Hematopoietic multipotent progenitor cell treated with erythropoietin and hydrocortisone succinate and interleukin-3 and kit ligand, for 15 days (in vitro differentiated cells): ENCODE results near the gene HOXA13.

Source experiments
- DNase-seq: peaks from one replicate; pipeline ENCODE4 v3.0.0-alpha.2; 2015; ENCODE audit warnings: low spot score

The HOXA13 gene

GRCh38 chr7:27207348-27207985, 7.6 kb upstream of the HOXA13 start:
- no peak for DNase-seq

GRCh38 chr7:27205325-27206280, 5.7 kb upstream of the HOXA13 start:
- no peak for DNase-seq

- no peak for DNase-seq
Measured at GRCh38 chr7:27204851-27205322, 5.0 kb upstream of the HOXA13 start.

- DNase-seq = no peak
Measured at GRCh38 chr7:27203964-27204594, 4.2 kb upstream of the HOXA13 start.

- DNase-seq = no peak
Measured at GRCh38 chr7:27203365-27203953, 3.6 kb upstream of the HOXA13 start.

GRCh38 chr7:27202862-27203134, 2.9 kb upstream of the HOXA13 start:
- DNase-seq = no peak

GRCh38 chr7:27202018-27202861, 2.3 kb upstream of the HOXA13 start:
- no peak for DNase-seq

GRCh38 chr7:27201580-27202017, 1.7 kb upstream of the HOXA13 start:
- DNase-seq = no peak

- DNase-seq = no peak
Measured at GRCh38 chr7:27200761-27201579, 1.1 kb upstream of the HOXA13 start.

GRCh38 chr7:27198871-27199801, 755 bp downstream of the HOXA13 start:
- no peak for DNase-seq

- no peak for DNase-seq
Measured at GRCh38 chr7:27198138-27198841, 1.6 kb downstream of the HOXA13 start.

- DNase-seq = no peak
Measured at GRCh38 chr7:27197137-27198042, 2.5 kb downstream of the HOXA13 start.

- DNase-seq = peak; percentile 54
Measured at GRCh38 chr7:27196287-27196767, 3.6 kb downstream of the HOXA13 start.

GRCh38 chr7:27194686-27195379, 5.1 kb downstream of the HOXA13 start:
- no peak for DNase-seq

- DNase-seq = no peak
Measured at GRCh38 chr7:27194002-27194352, 5.9 kb downstream of the HOXA13 start.

GRCh38 chr7:27193335-27194001, 6.4 kb downstream of the HOXA13 start:
- DNase-seq = no peak
